HK-2 (cell line): ENCODE measurements around the gene HERC2.
"Not testable (repeated sequence)": the region's sequence is repeated elsewhere in the genome, so short reads cannot be mapped to it uniquely, and the experiment has no call there.

ENCODE experiments used
- DNase-seq: peaks from one replicate; pipeline ENCODE4 v3.0.0-alpha.2; 2018; ENCODE audit not compliant: unreplicated experiment

Gene HERC2

GRCh38 chr15:28281876-28282275 is 40.1 kb downstream of the HERC2 start:
- no peak for DNase-seq

GRCh38 chr15:28274635-28275034 is 47.3 kb downstream of the HERC2 start:
- DNase-seq: no peak

- no peak for DNase-seq
Observed at GRCh38 chr15:28273873-28274610, 47.9 kb downstream of the HERC2 start.

- no peak for DNase-seq
Observed at GRCh38 chr15:28273468-28273867, 48.5 kb downstream of the HERC2 start.

GRCh38 chr15:28272587-28272986 is 49.4 kb downstream of the HERC2 start:
- no peak for DNase-seq

- no peak for DNase-seq
Observed at GRCh38 chr15:28271697-28272260, 50.2 kb downstream of the HERC2 start.

GRCh38 chr15:28269097-28269496 is 52.9 kb downstream of the HERC2 start:
- DNase-seq: no peak

- DNase-seq: no peak
Observed at GRCh38 chr15:28267727-28268126, 54.3 kb downstream of the HERC2 start.

- no peak for DNase-seq
Observed at GRCh38 chr15:28265334-28266019, 56.5 kb downstream of the HERC2 start.

GRCh38 chr15:28264166-28264565 is 57.8 kb downstream of the HERC2 start:
- DNase-seq: no peak

- DNase-seq: no peak
Observed at GRCh38 chr15:28262438-28262837, 59.5 kb downstream of the HERC2 start.

GRCh38 chr15:28260722-28261121 is 61.3 kb downstream of the HERC2 start:
- DNase-seq: no peak

GRCh38 chr15:28260317-28260716 is 61.7 kb downstream of the HERC2 start:
- DNase-seq: no peak

GRCh38 chr15:28255965-28256364 is 66.0 kb downstream of the HERC2 start:
- no peak for DNase-seq

GRCh38 chr15:28252831-28253230 is 69.1 kb downstream of the HERC2 start:
- no peak for DNase-seq

GRCh38 chr15:28246605-28247004 is 75.4 kb downstream of the HERC2 start:
- no peak for DNase-seq

GRCh38 chr15:28243901-28244300 is 78.1 kb downstream of the HERC2 start:
- DNase-seq: no peak

GRCh38 chr15:28243399-28243798 is 78.6 kb downstream of the HERC2 start:
- no peak for DNase-seq

GRCh38 chr15:28238296-28238695 is 83.7 kb downstream of the HERC2 start:
- not testable (repeated sequence) for DNase-seq

GRCh38 chr15:28231743-28232142 is 90.2 kb downstream of the HERC2 start:
- DNase-seq: not testable (repeated sequence)

- DNase-seq: not testable (repeated sequence)
Observed at GRCh38 chr15:28231336-28231735, 90.6 kb downstream of the HERC2 start.

GRCh38 chr15:28228990-28229640 is 92.9 kb downstream of the HERC2 start:
- DNase-seq: not testable (repeated sequence)

- no peak for DNase-seq
Observed at GRCh38 chr15:28228096-28228495, 93.9 kb downstream of the HERC2 start.
